GM19238 (cell line): ENCODE measurements around the gene PMM2.

Experiments
- DNase-seq: peaks from one replicate; pipeline ENCODE4 v3.0.0; 2011; ENCODE audit warnings: low spot score; ENCODE audit not compliant: insufficient read length

PMM2 gene

GRCh38 chr16:8885674-8886592 is 88.3 kb downstream of the PMM2 start:
- DNase-seq, result no peak

- no peak for DNase-seq
These were observed 89.2 kb downstream of the PMM2 start for GRCh38 chr16:8886593-8887430.

- no peak for DNase-seq
These were observed 89.8 kb downstream of the PMM2 start for GRCh38 chr16:8887431-8887765.

- DNase-seq, result no peak
These were observed 90.4 kb downstream of the PMM2 start for GRCh38 chr16:8887952-8888560.

- no peak for DNase-seq
These were observed 91.6 kb downstream of the PMM2 start for GRCh38 chr16:8888951-8889892.

- DNase-seq, result no peak
These were observed 92.4 kb downstream of the PMM2 start for GRCh38 chr16:8889893-8890548.

GRCh38 chr16:8890549-8890921 is 92.9 kb downstream of the PMM2 start:
- DNase-seq, result no peak

GRCh38 chr16:8892101-8892575 is 94.5 kb downstream of the PMM2 start:
- DNase-seq, result no peak

GRCh38 chr16:8893426-8893825 is 95.8 kb downstream of the PMM2 start:
- DNase-seq, result no peak

- no peak for DNase-seq
These were observed 96.5 kb downstream of the PMM2 start for GRCh38 chr16:8893976-8894690.

- DNase-seq, result no peak
These were observed 97.2 kb downstream of the PMM2 start for GRCh38 chr16:8894736-8895334.

- no peak for DNase-seq
These were observed 101.2 kb downstream of the PMM2 start for GRCh38 chr16:8898660-8899318.
